IPS-18a (cell line): ENCODE measurements around the gene SERBP1.

Source experiments
- H3K27ac ChIP-seq: one replicate; pipeline ENCODE4 v1.5.1; 2013; ENCODE audit warnings: low read length
- H3K27me3 ChIP-seq: one replicate; pipeline ENCODE4 v1.6.1; 2013; ENCODE audit warnings: mild to moderate bottlenecking, low read length; ENCODE audit not compliant: control insufficient read depth, insufficient read depth
- H3K36me3 ChIP-seq: one replicate; pipeline ENCODE4 v1.6.1; 2013; ENCODE audit warnings: low read depth, low read length; ENCODE audit not compliant: control insufficient read depth
- H3K4me1 ChIP-seq: one replicate; pipeline ENCODE4 v1.6.1; 2013; ENCODE audit warnings: low read depth, low read length; ENCODE audit not compliant: control insufficient read depth
- H3K4me3 ChIP-seq: one replicate; pipeline ENCODE4 v1.5.1; 2013; ENCODE audit warnings: low read length
- H3K9ac ChIP-seq: one replicate; pipeline ENCODE4 v1.6.1; 2013; ENCODE audit warnings: mild to moderate bottlenecking, low read length, moderate library complexity
- H3K9me3 ChIP-seq: one replicate; pipeline ENCODE4 v1.6.1; 2013; ENCODE audit warnings: low read depth, low read length; ENCODE audit not compliant: control insufficient read depth

The SERBP1 gene

DNA sequence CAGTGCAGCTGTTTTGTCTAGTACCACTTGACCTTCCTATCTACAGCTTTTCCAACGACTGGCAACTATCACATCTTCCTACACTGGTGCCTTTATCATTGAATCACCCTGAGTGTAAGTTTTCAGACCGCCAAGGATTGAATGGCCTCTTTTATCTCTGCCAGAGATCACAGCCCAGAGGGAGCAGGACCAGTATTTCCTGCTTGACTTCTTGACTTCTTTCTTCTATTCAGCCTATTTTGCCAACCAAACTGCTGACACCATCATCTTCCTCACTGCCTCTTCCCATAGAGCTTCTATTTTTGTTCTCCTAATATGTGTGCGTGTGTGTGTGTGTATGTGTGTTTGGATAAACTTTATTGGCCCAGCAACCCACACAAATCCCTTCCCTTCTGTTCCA lies 53.8 kb downstream of the SERBP1 start:
- Histone ChIP-seq H3K36me3 (no peaks in the 10 kb centered on the region), H3K27me3 (no peaks in the 10 kb centered on the region), H3K4me3 (no peak overlapping the region), H3K9me3 (no peaks in the 10 kb centered on the region), H3K9ac (no peak overlapping the region), H3K4me1 (no peaks in the 10 kb centered on the region), H3K27ac (no peak overlapping the region)

GRCh38 chr1:67372898-67373297 lies 57.3 kb downstream of the SERBP1 start:
- H3K9ac ChIP-seq, result no peak overlapping the region
- no peaks in the 10 kb centered on the region for H3K36me3 ChIP-seq
- H3K4me1 ChIP-seq, result no peaks in the 10 kb centered on the region
- no peak overlapping the region for H3K4me3 ChIP-seq
- no peak overlapping the region for H3K27ac ChIP-seq
- no peaks in the 10 kb centered on the region for H3K27me3 ChIP-seq
- H3K9me3 ChIP-seq, result no peaks in the 10 kb centered on the region

DNA sequence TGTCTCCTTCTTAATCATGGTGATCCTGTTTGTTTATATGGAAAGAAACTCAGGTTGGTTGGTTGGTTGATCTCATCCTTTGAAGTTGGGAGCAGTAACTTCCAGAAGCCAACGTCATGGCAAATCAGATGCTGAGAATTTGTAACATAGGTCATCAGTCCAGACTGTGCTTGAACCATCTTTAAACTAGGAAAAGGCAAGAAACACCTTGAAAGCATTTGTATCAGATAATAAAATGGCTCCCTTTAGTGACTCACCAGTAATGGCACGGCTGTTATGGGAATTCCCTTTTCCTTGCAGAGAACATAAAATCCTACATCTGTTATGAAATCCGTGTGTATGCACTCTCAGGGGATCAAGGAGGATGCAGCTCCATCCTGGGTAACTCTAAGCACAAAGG lies 58.1 kb downstream of the SERBP1 start:
- Histone ChIP-seq H3K27ac (no peak overlapping the region), H3K4me3 (no peak overlapping the region), H3K36me3 (no peaks in the 10 kb centered on the region), H3K4me1 (no peaks in the 10 kb centered on the region), H3K9ac (no peak overlapping the region), H3K27me3 (no peaks in the 10 kb centered on the region), H3K9me3 (no peaks in the 10 kb centered on the region)

GRCh38 chr1:67371681-67372080 lies 58.5 kb downstream of the SERBP1 start:
- H3K27ac ChIP-seq, result no peak overlapping the region
- no peaks in the 10 kb centered on the region for H3K9me3 ChIP-seq
- no peaks in the 10 kb centered on the region for H3K27me3 ChIP-seq

GRCh38 chr1:67371043-67371442 lies 59.2 kb downstream of the SERBP1 start:
- H3K4me3 ChIP-seq, result no peak overlapping the region
- H3K27me3 ChIP-seq, result no peaks in the 10 kb centered on the region
- H3K9ac ChIP-seq, result no peak overlapping the region
- no peaks in the 10 kb centered on the region for H3K9me3 ChIP-seq
- no peak overlapping the region for H3K27ac ChIP-seq
- H3K36me3 ChIP-seq, result no peaks in the 10 kb centered on the region
- H3K4me1 ChIP-seq, result no peaks in the 10 kb centered on the region

More at GRCh38 chr1:67371681-67372080, 58.5 kb downstream of the SERBP1 start:
- H3K4me1 ChIP-seq, result no peaks in the 10 kb centered on the region
- no peak overlapping the region for H3K4me3 ChIP-seq
- no peaks in the 10 kb centered on the region for H3K36me3 ChIP-seq
- H3K9ac ChIP-seq, result no peak overlapping the region

DNA sequence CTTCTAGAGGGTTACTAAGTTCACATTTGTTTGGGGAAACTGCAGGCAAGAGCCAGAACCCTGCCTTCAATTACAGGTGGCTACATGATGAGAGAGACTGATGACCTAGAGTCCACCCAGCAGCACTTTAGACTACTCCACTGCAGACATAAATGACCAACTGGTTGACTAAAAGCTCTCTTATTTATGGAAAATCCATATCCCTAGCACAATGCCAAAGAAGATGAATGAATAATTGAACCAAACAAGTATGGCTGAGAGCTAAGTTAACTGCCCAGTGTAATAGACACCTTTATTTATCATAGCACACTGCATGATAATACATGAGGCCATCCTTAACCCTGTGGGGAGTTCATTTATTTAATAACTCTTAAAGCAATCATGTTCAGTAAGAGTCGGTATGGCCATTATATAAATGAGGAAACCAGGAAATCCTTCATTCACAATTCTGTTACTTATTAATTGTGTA lies 62.1 kb downstream of the SERBP1 start:
- Histone ChIP-seq H3K27me3 (no peaks in the 10 kb centered on the region), H3K9me3 (no peaks in the 10 kb centered on the region), H3K36me3 (no peaks in the 10 kb centered on the region), H3K9ac (no peak overlapping the region), H3K4me3 (no peak overlapping the region), H3K4me1 (no peaks in the 10 kb centered on the region), H3K27ac (no peak overlapping the region)

DNA sequence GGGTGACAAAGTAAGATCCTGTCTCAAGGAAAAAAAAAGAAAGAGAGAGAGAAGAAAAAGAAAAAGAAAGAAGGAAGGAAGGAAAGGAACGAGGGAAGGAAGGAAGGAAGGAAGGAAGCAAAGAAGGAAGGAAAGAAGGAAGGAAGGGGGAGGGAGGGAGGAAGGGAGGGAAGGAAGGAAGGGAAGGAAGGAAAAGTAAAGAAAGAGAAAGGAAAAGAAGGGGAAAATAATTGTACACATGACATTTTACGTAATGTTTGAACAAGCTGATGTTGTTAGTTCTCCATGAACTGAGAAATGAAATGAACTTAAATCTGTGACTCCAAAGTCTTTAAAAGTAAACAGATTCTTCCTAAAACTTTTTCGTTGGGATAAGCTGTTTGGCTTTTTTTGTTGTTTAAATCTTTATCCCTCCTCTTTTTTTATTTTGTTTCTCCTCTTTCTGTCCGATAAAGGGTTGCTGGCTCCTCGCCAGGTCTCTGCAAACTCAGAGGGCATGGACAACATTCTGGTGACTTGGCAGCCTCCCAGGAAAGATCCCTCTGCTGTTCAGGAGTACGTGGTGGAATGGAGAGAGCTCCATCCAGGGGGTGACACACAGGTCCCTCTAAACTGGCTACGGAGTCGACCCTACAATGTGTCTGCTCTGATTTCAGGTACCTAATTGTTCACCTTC lies 62.7 kb downstream of the SERBP1 start:
- H3K4me1 ChIP-seq, result no peaks in the 10 kb centered on the region
- H3K4me3 ChIP-seq, result no peak overlapping the region
- no peaks in the 10 kb centered on the region for H3K27me3 ChIP-seq
- H3K9me3 ChIP-seq, result no peaks in the 10 kb centered on the region
- no peak overlapping the region for H3K27ac ChIP-seq
- H3K9ac ChIP-seq, result no peak overlapping the region
- no peaks in the 10 kb centered on the region for H3K36me3 ChIP-seq

DNA sequence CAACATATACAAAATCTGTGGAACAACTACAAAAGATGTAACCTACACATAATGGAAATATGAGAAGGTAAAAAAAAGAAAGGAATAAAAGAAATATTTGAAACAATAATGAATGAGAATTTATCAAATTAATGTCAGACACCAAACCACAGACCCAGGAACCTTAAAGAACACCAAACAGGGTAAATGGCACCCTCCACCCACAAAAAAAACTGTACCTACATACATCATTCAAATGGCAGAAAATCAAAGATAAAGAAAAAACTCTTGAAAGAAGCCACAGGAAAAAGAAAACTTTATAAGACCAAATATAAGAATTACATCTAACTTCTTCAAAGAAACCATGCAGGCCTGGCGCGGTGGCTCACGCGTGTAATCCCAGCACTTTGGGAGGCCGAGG lies 68.6 kb downstream of the SERBP1 start:
- Histone ChIP-seq H3K4me3 (no peak overlapping the region), H3K9ac (no peak overlapping the region), H3K9me3 (no peaks in the 10 kb centered on the region), H3K4me1 (no peaks in the 10 kb centered on the region), H3K27me3 (no peaks in the 10 kb centered on the region), H3K36me3 (no peaks in the 10 kb centered on the region), H3K27ac (no peak overlapping the region)

- Histone ChIP-seq H3K4me1 (no peaks in the 10 kb centered on the region), H3K9ac (no peak overlapping the region), H3K27me3 (no peaks in the 10 kb centered on the region), H3K9me3 (no peaks in the 10 kb centered on the region), H3K36me3 (no peaks in the 10 kb centered on the region), H3K27ac (no peak overlapping the region), H3K4me3 (no peak overlapping the region)
Measured at GRCh38 chr1:67359592-67359991, 70.6 kb downstream of the SERBP1 start.
